Effector CD4-positive, alpha-beta T cell (primary cell): ENCODE results near the gene SCN5A.

Experiments
- DNase-seq: peaks from one replicate; pipeline ENCODE4 v3.0.0-alpha.2; 2020
- total RNA-seq: gene quantifications from one replicate; lab custom pipeline; 2026; lab: John Stamatoyannopoulos, UW

Gene SCN5A
- 0.94 reads per million for total RNA-seq

DNA sequence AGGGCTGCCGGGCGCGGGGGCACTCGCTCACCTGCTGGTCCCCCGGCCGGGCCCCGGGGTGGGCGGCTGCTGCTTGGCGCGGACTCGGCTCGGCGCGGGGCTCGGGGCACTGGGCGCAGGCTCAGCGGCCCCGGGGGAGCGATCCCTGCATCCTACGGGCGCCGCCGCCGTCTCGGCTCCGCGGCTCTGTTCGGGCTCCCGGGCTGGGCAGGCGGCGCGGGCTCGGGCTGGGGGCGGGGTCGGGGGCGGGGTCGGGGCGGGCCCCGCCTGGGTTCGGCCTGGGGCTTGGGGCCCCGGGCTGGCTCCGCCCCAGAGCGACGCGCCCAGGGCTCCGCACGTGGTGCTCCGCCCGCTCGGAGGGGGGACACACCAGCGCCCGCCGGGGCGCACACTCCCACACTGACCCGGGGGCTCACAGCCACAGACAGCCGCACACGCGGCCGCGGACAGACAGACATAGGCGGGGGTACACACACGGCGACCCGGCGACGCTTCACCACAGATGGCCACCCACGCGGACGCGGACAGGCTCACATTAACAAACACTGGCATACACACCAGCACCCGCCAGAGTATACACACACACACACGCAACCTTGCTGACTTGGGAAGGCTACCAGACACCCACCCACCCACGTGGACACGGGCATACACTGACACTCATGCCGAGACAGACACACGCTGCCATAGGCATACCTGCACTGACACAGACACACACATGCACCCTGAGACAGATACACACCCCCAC is at the start of gene SCN5A:
TSS of gene SCN5A (minus strand) at position 188 of the 748 bp plus-strand sequence. CDS start 16,380 bp downstream, outside the sequence.
- peak; percentile 14 for DNase-seq

DNA sequence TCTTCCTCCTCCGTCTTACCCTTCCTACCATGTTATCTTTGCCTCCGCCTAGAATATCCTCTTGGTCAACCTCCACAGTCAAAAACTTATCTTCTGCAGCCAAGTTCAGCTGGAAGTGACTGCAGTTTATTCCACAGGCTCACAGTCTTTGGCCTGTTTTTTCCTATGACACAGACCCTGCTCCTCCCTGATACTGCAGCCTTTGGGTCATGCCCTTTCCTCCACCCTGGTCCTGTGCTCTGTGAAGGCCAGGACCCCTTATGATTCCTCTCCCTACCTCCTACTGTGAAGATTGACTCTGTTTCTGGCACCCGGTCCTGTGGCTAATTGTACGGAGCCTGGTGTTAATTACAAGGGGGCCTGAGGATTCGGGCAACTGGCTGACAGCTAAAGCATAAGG is 49.3 kb upstream of the SCN5A start:
- no peak for DNase-seq

DNA sequence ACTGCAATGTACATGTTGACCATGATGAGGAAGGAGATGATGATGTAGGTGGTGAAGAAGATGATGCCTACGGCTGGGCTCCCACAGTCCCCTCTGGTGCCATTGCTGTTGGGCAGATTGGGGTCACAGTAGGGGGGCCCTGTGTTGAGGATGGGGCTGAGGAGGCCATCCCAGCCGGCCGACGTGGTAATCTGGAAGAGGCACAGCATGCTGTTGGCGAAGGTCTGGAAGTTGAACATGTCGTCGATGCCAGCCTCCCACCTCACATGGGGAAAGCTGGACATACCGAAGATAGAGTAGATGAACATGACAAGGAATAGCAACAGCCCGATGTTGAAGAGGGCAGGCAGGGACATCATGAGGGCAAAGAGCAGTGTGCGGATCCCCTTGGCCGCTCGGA is 48.6 kb upstream of the SCN5A start:
- DNase-seq: no peak

DNA sequence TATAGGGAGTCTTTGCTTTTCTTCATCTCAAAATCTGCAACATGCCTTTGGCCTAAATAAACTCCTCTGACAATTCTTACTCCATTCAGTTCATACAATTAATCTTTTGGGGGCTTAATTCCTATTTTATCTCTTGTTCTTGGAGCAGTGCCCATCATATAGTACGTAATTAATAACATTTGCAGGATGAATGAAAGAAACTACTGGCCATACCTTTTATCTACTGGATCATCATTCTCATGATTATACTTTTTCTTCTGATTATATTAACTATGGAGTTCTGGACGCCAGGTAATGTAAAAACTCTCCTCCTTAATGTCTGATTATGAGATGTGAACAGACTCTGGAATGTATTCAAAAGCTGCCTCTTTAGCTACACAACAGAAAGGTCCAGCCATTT is 46.5 kb upstream of the SCN5A start:
- no peak for DNase-seq

DNA sequence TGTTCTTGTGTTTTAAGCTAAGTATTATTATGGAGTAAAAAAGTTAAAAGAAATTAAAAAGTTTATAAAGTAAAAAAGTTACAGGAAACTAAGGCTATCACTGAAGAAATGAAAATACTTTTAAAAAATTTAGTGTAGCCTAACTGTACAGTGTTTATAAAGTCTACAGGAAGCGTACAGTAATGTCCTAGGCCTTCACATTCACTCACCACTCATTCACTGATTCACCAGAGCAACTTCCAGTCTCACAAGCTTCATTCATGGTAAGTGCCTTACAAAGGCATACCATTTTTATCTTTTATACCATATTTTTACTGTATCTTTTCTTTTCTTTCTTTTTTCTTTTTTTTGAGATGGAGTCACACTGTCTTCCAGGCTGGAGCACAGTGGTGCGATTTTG is 40.7 kb upstream of the SCN5A start:
- no peak for DNase-seq

DNA sequence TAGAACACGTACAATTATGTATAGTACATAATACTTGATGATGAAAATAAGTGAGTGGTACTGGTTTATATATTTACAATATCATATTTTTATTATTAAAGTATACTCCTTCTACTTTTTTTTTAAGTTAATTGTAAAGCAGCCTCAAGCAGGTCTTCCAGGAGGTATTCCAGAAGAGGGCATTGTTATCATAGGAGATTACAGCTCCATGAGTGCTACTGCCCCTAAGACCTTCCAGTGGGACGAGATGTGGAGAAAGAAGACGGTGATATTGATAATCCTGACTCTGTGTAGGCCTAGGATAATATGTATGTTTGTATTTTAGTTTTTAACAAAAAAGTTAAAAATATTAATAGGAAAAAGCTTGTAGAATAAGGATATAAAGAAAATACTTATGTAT is 40.3 kb upstream of the SCN5A start:
- no peak for DNase-seq

DNA sequence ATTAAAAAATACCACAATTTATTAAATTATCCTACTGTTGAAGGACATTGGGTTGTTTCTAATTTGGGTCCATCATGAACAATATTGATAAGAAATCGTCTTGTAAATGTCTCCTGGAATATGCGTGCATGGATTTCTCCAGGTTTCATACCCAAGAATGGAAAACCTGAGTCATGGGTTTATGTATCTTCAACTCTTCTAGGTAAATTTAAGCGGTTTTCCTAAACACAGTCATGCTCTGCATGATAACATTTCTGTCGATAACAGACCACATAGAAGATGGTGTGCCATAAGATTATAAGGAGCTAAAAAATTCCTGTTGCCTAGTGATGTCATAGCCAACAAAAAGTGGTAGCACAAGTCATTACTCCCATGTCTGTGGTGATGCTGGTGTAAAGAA is 39.9 kb upstream of the SCN5A start:
- DNase-seq: no peak

DNA sequence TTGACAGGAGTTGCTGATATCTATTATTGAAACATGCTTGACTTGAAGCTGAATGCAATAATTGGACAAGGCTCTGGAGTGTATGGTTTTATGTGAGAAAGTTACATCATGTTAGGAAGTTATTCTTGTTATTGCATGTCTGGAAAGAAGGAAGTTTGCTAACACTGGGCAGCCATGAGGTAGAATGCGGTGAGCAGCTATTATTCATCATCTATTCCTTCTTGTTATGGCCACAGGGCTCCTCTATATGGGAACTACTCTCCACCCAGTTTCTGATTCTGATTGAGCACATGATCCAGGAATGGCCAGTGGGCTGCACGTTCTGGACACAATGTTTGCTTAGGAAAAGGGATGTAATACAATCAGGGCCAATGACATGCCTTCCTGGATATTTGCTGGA is 37.8 kb upstream of the SCN5A start:
- no peak for DNase-seq

DNA sequence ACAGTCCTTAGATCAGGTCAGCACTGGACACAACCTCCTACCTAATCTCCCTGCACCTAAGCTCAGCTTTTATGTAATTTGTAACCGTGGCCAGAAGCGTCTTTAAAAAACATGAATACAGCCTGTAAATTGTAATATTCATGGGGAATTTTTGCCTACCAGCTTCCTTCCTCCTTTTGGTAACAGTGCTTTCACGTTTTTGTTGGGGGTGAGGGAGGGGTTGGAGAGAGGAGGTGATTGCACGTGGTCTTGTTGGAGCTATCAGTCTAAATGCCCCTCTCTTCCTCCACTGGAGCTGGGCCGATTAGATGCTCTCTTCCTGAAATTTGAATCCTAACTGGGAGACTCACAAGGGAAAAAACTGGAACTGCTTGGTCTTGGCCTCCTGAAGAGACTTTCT is 35.1 kb upstream of the SCN5A start:
- no peak for DNase-seq

DNA sequence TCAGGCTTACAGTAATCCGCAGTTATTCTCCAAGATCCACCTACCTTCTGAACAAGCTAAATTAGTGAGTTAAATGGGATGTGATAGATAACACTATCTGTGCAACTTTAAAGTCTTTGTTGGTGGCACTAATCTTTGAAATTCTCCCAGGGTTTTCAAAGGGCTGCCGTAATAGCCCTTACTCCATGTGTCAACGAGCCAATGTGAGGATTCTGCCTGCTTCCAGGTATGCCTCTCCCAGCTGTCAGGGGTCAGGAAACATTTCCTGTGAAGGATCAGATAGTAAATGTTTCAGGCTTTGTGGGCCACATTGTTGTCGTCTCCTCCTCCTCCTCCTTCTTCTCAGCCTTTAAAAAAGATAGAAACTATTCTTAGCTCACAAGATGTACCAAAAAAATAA is 20.2 kb upstream of the SCN5A start:
- no peak for DNase-seq

DNA sequence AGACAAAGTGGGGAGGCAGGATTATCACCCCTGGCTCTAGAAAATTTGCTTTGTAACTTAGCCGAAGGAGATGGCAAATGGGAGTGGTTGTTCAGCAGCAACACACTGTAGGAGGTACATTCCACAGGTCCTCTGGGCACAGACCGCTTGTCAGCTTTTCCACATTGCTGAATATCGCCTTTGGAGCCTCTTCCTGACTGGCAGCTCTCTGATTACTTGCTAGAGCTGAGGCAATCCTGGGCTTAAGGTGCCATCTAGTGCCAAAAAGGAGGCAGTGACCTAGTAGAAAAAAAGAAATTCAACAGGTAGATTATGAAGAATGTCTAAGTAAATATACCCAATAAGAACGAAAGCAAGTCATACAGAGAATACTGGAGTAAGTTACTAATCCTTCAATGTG is 13.1 kb upstream of the SCN5A start:
- DNase-seq: no peak

DNA sequence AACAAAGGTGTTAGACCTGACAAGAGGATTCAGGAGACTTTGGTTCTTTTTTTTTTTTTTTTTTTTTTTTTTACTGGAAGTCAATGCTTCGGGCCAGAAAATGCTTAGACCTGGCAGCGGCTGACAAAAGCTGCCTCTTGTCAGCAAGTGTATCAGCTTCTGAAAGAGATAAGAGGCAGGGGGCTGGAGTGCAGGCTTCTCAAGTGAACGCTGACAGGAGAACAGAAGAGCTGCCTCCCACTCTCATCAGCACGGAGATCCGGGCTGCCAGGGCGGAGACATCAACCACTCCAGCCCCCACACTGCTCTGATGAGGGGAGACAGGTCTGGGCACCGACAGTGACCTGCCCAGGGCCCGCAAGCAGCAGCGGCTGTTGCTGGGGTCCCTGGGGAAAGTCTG is 9.4 kb upstream of the SCN5A start:
- no peak for DNase-seq

DNA sequence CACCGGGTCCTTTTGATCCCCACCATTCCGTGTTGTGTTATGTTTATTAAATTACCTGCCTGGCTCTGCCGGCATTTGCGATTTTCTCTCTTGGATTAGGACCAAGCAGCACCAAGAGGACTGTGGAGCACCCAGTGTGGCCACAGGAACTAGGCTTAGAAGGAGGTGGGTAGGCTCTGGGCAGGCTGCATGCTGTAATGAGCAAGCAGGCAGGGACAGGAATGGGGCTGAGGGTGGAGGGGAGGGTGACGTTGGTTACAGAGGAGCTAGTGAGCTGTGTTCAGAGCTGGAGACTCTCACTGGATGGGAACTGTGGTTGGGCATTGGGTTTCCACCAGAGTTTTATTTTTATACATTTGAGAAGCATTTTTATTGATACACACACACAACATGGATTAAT is 7.9 kb upstream of the SCN5A start:
- no peak for DNase-seq

DNA sequence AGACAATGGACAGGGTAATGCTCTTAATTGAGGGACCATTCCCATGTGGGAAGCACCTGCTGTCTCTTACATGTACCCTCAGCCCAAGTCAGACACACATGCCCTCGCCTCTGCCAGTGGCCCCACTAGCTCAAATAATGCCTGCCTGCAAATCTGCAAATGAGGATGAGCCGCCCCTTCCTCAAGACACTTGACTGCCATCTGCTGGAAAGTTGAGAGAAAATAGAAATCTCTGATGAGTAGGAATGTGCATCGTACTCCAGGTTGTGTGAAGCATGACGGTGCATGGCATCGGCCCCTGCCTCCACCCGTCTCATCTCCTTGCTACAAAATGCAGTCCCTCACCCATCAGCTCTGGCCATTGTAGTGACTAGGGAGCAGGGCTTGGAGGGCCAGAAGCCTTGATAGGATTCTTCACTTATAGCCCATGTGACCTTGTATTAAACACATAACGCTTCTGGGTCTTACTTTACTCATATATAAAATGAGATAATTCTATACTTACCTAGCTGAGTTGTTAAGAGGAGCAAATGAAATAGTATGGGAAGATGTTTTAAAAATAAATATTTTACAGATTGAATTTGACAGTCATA is 6.3 kb upstream of the SCN5A start:
- DNase-seq: no peak

DNA sequence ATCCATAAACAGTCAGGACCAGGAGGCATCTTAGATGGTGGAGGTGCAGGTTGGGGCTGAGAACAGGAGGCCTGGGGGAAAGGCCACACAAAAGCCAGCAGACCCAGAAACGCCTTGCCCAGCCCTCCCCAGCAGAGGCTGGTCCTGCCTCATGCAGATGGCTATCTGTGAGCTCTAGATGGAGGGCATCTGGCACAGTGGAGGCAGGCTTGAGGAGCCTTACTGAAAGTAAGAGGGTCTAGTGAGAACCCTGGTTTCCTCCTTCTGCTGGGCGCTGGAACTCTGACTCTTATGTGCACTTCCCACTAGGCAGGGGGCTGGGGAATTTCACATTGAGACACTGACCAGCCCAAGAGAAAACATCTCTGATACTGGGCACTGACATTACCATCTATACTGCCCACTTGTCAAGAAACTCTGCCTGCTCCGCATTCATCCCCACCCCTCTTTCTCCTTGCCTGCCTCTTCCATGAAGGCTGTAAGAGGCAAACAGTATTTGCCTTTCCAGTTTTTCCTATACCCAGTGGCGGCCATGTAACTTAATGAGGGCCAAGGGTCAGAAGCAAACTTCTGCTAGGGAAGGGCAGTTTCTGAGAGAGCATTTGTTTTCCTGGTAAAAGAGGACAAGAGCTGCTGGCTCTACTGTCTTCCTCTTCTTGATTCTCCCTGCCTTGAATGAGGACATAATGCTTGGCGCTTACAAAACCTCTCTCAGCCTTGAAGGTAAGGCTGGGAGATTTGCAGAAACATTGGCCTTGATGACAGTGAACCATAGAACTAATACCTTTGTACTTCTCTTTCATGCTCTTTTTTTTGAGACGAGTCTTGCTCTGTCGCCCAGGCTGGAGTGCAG is 4.4 kb upstream of the SCN5A start:
- no peak for DNase-seq

DNA sequence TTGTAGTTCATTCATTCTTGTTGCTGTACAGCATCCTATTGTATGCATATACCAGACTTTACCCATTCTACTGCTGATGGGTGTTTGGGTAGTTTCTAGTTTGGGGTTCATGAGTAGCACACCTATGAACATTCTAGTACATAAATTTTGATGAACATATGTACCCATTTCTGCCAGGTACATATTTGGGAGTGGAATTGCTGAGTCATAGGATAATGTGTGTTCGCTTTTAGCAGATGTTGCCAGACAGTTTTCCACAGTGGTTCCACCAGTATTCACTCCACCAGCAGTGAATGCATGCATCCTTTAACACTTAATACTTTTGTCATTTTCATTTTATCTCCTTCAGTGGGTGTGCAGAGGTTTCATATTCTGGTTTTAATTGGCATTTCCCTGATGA is 3.4 kb upstream of the SCN5A start:
- DNase-seq: no peak

DNA sequence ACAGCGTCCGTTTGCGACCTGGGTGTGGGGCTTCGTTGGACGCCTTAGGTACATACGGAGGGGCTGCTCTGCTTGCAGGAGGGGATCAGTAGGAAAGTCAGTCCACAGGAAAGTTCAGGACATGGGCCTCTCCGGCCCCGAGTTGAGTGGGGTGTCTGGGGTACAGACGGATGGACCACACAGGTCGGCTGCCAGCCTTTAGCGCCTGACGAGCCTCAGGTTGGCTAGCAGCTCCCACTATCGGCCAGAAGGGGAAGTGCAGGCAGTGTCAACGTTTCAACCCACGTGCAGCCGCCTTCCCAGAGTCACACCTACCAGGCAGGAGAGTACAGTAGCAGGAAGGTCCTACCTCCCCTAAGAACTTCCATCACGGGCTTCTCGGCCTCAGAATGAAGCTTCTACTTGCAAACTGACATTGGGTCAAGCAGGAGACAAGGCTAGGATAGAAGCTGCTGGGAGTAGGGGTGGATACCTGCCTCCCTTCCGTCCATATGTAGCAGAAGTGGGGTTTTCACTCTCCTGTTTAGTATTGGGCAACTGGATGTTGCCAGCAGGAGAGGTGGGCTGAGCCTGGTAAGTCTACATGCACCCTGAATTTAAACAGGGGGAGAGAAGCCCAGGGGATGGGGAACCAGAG is 1.8 kb upstream of the SCN5A start:
- peak; percentile 45 for DNase-seq

DNA sequence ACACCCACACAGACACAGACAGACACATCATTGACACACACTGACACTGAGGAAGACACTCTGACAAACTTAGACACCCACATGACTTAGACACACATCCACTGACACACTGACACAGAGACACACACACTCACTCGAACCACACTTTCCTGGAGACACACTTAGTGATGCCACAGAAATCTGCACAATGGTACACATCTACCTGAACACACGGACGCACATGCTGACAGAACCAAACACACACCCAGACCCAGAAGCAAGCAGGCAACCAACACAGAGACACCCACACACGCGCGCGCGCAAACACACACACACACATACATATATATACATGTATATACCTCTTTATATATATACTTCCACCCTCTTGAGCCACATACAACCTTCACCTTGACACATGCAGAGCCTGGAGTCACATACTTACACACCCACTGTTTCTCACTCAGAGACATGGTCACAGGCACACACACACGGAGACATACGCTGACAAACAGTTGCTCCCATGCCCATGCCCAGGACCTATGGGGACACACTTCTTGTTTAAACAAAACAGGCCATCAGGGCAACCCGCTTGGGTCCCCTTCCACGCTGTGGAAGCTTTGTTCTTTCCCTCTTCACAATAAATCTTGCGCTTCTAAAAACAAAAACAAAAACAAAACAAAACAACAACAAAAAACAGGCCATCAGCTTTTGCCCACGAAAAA is 913 bp upstream of the SCN5A start:
- DNase-seq: no peak

DNA sequence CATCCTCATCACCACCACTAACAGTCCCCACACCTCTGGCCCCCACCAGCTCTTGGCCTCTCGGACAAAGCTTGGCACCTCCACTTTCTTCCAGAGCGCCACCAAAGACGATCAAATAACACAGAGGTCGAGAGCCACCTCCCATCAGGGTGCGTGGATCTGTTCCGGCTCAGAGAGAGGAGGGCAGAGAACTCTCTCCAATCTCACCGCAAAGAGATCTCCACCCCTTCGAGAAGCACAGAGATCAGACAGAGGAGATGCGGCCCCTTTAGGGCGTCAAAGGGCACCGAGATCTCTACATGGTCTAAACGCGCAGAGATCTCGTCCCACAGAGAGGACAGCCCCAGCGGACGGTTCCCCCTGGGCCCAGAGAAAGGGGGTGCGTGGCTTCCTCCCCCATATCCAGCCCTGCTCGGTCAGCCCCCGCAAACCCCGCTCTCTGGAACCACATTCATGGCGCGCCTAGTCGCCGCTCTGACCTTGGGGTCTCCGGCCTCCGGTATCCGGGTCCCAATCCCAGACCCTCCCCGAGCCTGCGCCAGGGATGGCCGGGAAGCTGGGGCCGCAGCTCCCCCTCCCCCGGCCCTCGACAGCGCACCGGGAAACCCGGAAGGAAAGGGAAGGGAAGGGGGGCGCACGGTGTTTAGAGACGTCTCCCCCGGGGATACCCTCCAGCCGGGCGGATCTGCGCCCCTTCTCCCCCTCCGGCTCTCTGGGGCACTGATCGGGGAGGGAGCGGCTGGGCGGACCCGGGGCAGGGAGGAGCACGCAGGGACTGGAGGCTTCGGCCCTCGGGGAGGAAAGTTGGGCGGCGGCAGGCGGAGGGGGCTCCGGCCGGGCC is 608 bp downstream of the SCN5A start:
- no peak for DNase-seq

DNA sequence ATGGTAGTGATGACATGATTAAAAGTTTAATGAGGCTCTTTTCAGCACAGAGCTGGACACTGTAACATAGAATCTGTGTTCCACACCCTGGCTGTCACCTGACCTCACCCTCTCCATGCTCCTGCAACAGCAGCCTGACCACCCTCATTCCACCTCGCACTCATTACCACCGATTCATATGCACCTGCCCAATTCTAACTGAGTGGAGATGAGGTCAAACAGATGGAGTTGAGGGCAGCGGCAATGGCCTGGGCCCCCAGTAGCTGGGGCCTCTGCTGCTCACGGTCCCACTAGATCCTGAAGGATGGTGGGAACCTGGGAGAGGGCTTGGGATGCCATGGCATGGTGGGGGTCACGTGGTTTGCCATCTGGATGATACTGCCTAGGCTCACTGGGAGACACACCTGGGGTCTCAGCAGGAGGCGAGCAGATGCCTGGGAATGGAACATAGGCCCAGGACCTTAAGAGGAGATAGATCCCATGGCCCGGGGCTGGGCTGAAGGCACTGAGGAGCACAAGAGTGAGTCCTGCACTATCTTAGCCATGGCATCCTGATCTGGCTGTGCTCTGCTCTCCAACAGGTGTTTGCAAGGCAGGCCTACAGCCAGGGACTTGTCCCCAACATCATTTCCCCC is 1.3 kb downstream of the SCN5A start:
- DNase-seq: no peak
